K562 (cell line): ENCODE data around the gene RPS17. TPM values are rescaled to one million over a fixed set of nuclear protein-coding genes. Genes with fewer than 3 reads are reported as not detected.

ENCODE experiments used
- ARNT ChIP-seq, 2 experiments: fragments of 450-650 bp; IDR thresholded peaks; 2 replicates each; pipeline ENCODE4 v1.6.1; 2016; ENCODE audit warnings: mild to moderate bottlenecking in 1 of 2
- ATF7 ChIP-seq: fragments of 450-650 bp; IDR thresholded peaks from 2 replicates; pipeline ENCODE4 v1.7.1; 2014; ENCODE audit warnings: mild to moderate bottlenecking, moderate library complexity
- CBFA2T3 ChIP-seq: fragments of 450-650 bp; IDR thresholded peaks from 2 replicates; pipeline ENCODE4 v1.6.1; 2017
- CBX3 ChIP-seq, 2 experiments: IDR thresholded peaks; 1 replicate in 1 of 2; 2 replicates in 1 of 2; pipeline ENCODE4 v1.6.1; 2012; ENCODE audit warnings: inconsistent platforms in 2 of 2, low read length in 2 of 2, borderline replicate concordance in 1 of 2, control low read depth in 1 of 2
- CHD4 ChIP-seq: fragments of 200-600 bp; sonication (generic); IDR thresholded peaks from 3 replicates; pipeline ENCODE4 v1.6.1; 2012; ENCODE audit warnings: low read depth, mild to moderate bottlenecking, mixed read lengths, low read length, inconsistent platforms; ENCODE audit not compliant: insufficient read depth, insufficient replicate concordance, poor library complexity, severe bottlenecking
- COPS2 ChIP-seq: fragments of 450-650 bp; conservative IDR thresholded peaks from 2 replicates; pipeline ENCODE4 v1.6.1; 2016; ENCODE audit warnings: mild to moderate bottlenecking, moderate library complexity
- CREM ChIP-seq: IDR thresholded peaks from 2 replicates; pipeline ENCODE4 v1.6.1; 2014; ENCODE audit warnings: antibody characterized with exemption, low read depth
- GATAD2B ChIP-seq: fragments of 450-650 bp; IDR thresholded peaks from 2 replicates; pipeline ENCODE4 v1.6.1; 2017; ENCODE audit warnings: mild to moderate bottlenecking, borderline replicate concordance
- GTF2E2 ChIP-seq: fragments of 200-800 bp; sonication (Bioruptor generic); IDR thresholded peaks from 2 replicates; pipeline ENCODE4 v1.6.1; 2016; ENCODE audit warnings: missing genetic modification characterization, missing compliant biosample characterization
- ILF3 ChIP-seq: fragments of 450-650 bp; IDR thresholded peaks from 2 replicates; pipeline ENCODE4 v1.6.1; 2018; ENCODE audit warnings: antibody characterized with exemption, mild to moderate bottlenecking, moderate library complexity, borderline replicate concordance
- MAFF ChIP-seq: IDR thresholded peaks from 2 replicates; pipeline ENCODE4 v1.6.1; 2012; ENCODE audit warnings: low read length, improper control_type of control experiment
- MTA3 ChIP-seq: fragments of 450-650 bp; formaldehyde crosslinking; IDR thresholded peaks from 2 replicates; pipeline ENCODE4 v1.6.1; 2017; ENCODE audit warnings: mild to moderate bottlenecking, borderline replicate concordance
- MXI1 ChIP-seq: IDR thresholded peaks from 2 replicates; pipeline ENCODE4 v1.6.1; 2011; ENCODE audit warnings: low read depth, mild to moderate bottlenecking, improper control_type of control experiment, low read length
- PRDM10 ChIP-seq: fragments of 450-650 bp; IDR thresholded peaks from 2 replicates; pipeline ENCODE4 v1.6.1; 2018; ENCODE audit not compliant: partially characterized antibody
- TAF15 ChIP-seq: fragments of 200-400 bp; formaldehyde crosslinking; IDR thresholded peaks from 2 replicates; pipeline ENCODE4 v1.6.1; 2017; ENCODE audit warnings: mild to moderate bottlenecking, low read depth, low read length, moderate library complexity
- TAF9B ChIP-seq: fragments of 450-650 bp; IDR thresholded peaks from 2 replicates; pipeline ENCODE4 v1.6.1; 2018; ENCODE audit warnings: mild to moderate bottlenecking; ENCODE audit not compliant: partially characterized antibody
- ZC3H4 ChIP-seq: sonication (generic); formaldehyde crosslinking; IDR thresholded peaks from 2 replicates; pipeline ENCODE4 v1.9.0; 2021; ENCODE audit warnings: missing genetic modification reagents, borderline replicate concordance
- ZNF134 ChIP-seq: fragments of 250-450 bp; sonication (Bioruptor Pico); conservative IDR thresholded peaks from 2 replicates; pipeline ENCODE4 v1.4.0; 2020
- ZNF274 ChIP-seq: IDR thresholded peaks from 2 replicates; pipeline ENCODE4 v1.6.1; 2011; ENCODE audit warnings: low read depth, mild to moderate bottlenecking, low read length, moderate library complexity, borderline replicate concordance
- ZNF431 ChIP-seq: sonication (generic); formaldehyde crosslinking; IDR thresholded peaks from 2 replicates; pipeline ENCODE4 v1.8.0; 2022; ENCODE audit warnings: mild to moderate bottlenecking, missing genetic modification reagents
- polyA plus RNA-seq, 8 experiments: library from polyadenylated mRNA; depleted of rRNA in 4 of 8; stranded (reverse) in 5 of 8; unstranded in 3 of 8; fragments of >200 nt; fragmentation: Nextera tagmentation in 2 of 8; fragmentation: Illumina TruSeq in 1 of 8; extraction: Ambion mirVana in 2 of 8; extraction: Trizol in 1 of 8; gene quantifications; 2 replicates each; pipeline versions ENCODE4 v1.2.1 to v1.2.3, GENCODE V29; 2011 to 2014; ENCODE audit warnings: inconsistent platforms in 1 of 8, missing spikeins in 1 of 8
- total RNA-seq, 7 experiments: library from RNA; depleted of rRNA in 6 of 7; stranded (reverse); fragments of >200 nt in 6 of 7; fragmentation: Illumina TruSeq in 2 of 7; extraction: Trizol in 2 of 7; gene quantifications; 2 replicates each; pipeline versions ENCODE4 v1.2.1 to v1.2.3, GENCODE V29; 2011 to 2021; ENCODE audit warnings: low replicate concordance in 1 of 7
- TF ChIP-seq, protein P1 (sequence below), 2 experiments: fragments of 450-650 bp in 1 of 2; sonication (generic) in 1 of 2; formaldehyde crosslinking in 1 of 2; IDR thresholded peaks in 1 of 2; conservative IDR thresholded peaks in 1 of 2; 2 replicates each; pipeline versions ENCODE4 v1.6.1 to v1.8.1; 2016 to 2023; ENCODE audit warnings: mild to moderate bottlenecking in 2 of 2, moderate library complexity in 2 of 2, inconsistent platforms in 1 of 2, missing genetic modification reagents in 1 of 2
- TF ChIP-seq, protein P2 (sequence below), 2 experiments: fragments of 200-800 bp in 1 of 2; sonication (Bioruptor generic) in 1 of 2; sonication (generic) in 1 of 2; formaldehyde crosslinking in 1 of 2; IDR thresholded peaks in 1 of 2; conservative IDR thresholded peaks in 1 of 2; 2 replicates each; pipeline versions ENCODE4 v1.5.0 to v1.6.1; 2016 to 2020; ENCODE audit warnings: missing compliant biosample characterization in 1 of 2, missing genetic modification characterization in 1 of 2, missing genetic modification reagents in 1 of 2

Gene RPS17
- total and polyA plus RNA-seq, 9 of the 15 experiments (the other 6 are each of a cell fraction or from before 2014, with no cell fraction given) = 1,988 to 6,515 (median 5,229) TPM

DNA sequence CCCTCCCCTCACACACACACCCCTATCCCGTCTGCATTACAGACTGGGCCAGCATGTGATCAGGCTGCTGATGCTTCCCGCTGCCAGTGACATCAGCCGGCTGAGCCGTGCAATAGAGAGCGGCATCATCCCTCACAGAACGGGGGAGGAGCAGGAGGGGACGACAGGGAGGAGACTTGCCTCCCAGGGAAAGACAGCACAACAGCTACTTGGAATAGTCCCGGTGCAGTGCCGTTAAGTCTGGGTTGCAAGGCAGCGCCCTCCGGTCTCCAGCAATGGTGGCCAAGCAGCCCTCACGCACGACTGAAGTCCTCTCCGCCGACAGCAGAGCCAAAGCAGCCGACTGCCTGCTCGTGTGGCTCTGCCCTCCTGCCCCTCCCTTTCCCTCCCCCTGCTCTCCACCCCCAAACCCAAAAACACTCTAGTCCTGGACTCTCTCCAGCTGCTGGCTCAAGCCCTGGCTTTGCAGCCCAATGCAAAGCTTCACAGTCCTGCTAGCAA is 31.5 kb upstream of the RPS17 start (continued):
- peak; percentile 33 for TF ChIP-seq PRDM10
- TF ChIP-seq MXI1 = no peak
- TF ChIP-seq ZNF274 = no peak
- no peak for TF ChIP-seq GATAD2B
- TF ChIP-seq CBX3 (IDR thresholded peaks at IDR 0.05; ENCODE audit: borderline replicate concordance in 1 of 2, low read length in 2 of 2) = no peak
- peak; percentile 55; the same call in 1 of the 2 replicates for TF ChIP-seq ATF7
- TF ChIP-seq ARNT (IDR thresholded peaks at IDR 0.05) = no peak
- TF ChIP-seq GTF2E2 (tag) = no peak
- TF ChIP-seq, protein P1, sequence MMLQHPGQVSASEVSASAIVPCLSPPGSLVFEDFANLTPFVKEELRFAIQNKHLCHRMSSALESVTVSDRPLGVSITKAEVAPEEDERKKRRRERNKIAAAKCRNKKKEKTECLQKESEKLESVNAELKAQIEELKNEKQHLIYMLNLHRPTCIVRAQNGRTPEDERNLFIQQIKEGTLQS (IDR thresholded peaks at IDR 0.05) = peak; percentile 74
- TF ChIP-seq, protein P1 (CRISPR knock-in tag; conservative IDR thresholded peaks at IDR 0.05) = no peak
- TF ChIP-seq ZC3H4 (CRISPR knock-in tag) = no peak
- TF ChIP-seq ILF3 = no peak
- no peak for TF ChIP-seq MAFF
- TF ChIP-seq COPS2 = no peak
- no peak for TF ChIP-seq TAF15
- TF ChIP-seq CHD4 = no peak
- TF ChIP-seq MTA3 = no peak
- no peak for TF ChIP-seq ZNF431 (CRISPR knock-in tag)
- TF ChIP-seq, protein P2, sequence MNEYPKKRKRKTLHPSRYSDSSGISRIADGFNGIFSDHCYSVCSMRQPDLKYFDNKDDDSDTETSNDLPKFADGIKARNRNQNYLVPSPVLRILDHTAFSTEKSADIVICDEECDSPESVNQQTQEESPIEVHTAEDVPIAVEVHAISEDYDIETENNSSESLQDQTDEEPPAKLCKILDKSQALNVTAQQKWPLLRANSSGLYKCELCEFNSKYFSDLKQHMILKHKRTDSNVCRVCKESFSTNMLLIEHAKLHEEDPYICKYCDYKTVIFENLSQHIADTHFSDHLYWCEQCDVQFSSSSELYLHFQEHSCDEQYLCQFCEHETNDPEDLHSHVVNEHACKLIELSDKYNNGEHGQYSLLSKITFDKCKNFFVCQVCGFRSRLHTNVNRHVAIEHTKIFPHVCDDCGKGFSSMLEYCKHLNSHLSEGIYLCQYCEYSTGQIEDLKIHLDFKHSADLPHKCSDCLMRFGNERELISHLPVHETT (CRISPR knock-in tag; conservative IDR thresholded peaks at IDR 0.05 in 1 of 2, IDR thresholded peaks at IDR 0.05 in 1 of 2) = no peak
- no peak for TF ChIP-seq ZNF134 (CRISPR knock-in tag)
- peak; percentile 50; the same call in 1 of the 2 replicates for TF ChIP-seq CREM
- no peak for TF ChIP-seq TAF9B
- no peak for TF ChIP-seq CBFA2T3
